ENCODE results near the gene NFIB. TPM values are rescaled to one million over a fixed set of nuclear protein-coding genes. Genes with fewer than 3 reads are reported as not detected.

Gene NFIB
- polyA plus RNA-seq, 1 of the 3 experiments (the other 2 are of a cell fraction): 9.2 TPM

- TF ChIP-seq RCOR1 (IDR thresholded peaks at IDR 0.05; ENCODE audit: low read length) (no peak), FOXJ3 (CRISPR knock-in tag; IDR thresholded peaks at IDR 0.05) (no peak), FOXM1 (IDR thresholded peaks at IDR 0.05; ENCODE audit: low read depth) (no peak), MXI1 (IDR thresholded peaks at IDR 0.05; ENCODE audit: low read depth, low read length) (no peak)
These were observed 226.4 kb downstream of the NFIB start (continued) for GRCh38 chr9:14087576-14087975.

GRCh38 chr9:14086495-14086894, 227.4 kb downstream of the NFIB start:
- peaks cover 19 to 28% of the 10 kb centered on the region in 2 experiments for H3K36me3 ChIP-seq (replicated peaks in 1 of 2; ENCODE audit: control insufficient read depth in 1 of 2, insufficient read depth in 2 of 2, low read length in 1 of 2)
- no peaks in the 10 kb centered on the region for H3K9me2 ChIP-seq
- H3K9me3 ChIP-seq: no peaks in the 10 kb centered on the region
- H3K27me3 ChIP-seq (ENCODE audit: insufficient read depth): no peaks in the 10 kb centered on the region
- no peaks in the 10 kb centered on the region; a peak in 3 of 4 replicates for H3K4me1 ChIP-seq (ENCODE audit: control insufficient read depth in 1 of 2, insufficient read depth in 2 of 2, low read depth in 1 of 2, low read length in 1 of 2)
- no peaks in the 10 kb centered on the region for H4K20me1 ChIP-seq (ENCODE audit: insufficient read depth)
- ChIA-PET CTCF (no interaction called here), POLR2A (no interaction called here)
- H3K27ac ChIP-seq (ENCODE audit: low read depth in 2 of 2, low read length in 1 of 2): no peak overlapping the region
- peaks cover 4% of the 10 kb centered on the region for H3F3A ChIP-seq (replicated peaks; ENCODE audit: insufficient read depth)
- 96% methylated on average over 5 of the region's 5 CpGs for WGBS (ENCODE audit: low lambda C conversion rate)
- H3K4me2 ChIP-seq: no peak overlapping the region
- H2AFZ ChIP-seq (ENCODE audit: low read depth): no peak overlapping the region
- H3K4me3 ChIP-seq (ENCODE audit: low read depth in 2 of 2, low read length in 1 of 2): no peak overlapping the region
- TF ChIP-seq FOXJ3 (CRISPR knock-in tag; IDR thresholded peaks at IDR 0.05) (no peak), EZH2phosphoT487 (IDR thresholded peaks at IDR 0.05; ENCODE audit: borderline replicate concordance, low read depth) (no peak), ELF1 (IDR thresholded peaks at IDR 0.05) (no peak), IRF3 (IDR thresholded peaks at IDR 0.05; ENCODE audit: low read depth, low read length) (no peak), USF2 (IDR thresholded peaks at IDR 0.05; ENCODE audit: borderline replicate concordance, low read depth, low read length) (no peak), PBX3 (IDR thresholded peaks at IDR 0.05) (no peak), MXI1 (IDR thresholded peaks at IDR 0.05; ENCODE audit: low read depth, low read length) (no peak)
- H3K79me2 ChIP-seq (ENCODE audit: insufficient read depth): no peaks in the 10 kb centered on the region
- DNase-seq: no peak
- H3K9ac ChIP-seq: no peak overlapping the region

- H3K4me1 ChIP-seq (ENCODE audit: control insufficient read depth in 1 of 2, insufficient read depth in 2 of 2, low read depth in 1 of 2, low read length in 1 of 2): peaks cover 0 to 4% of the 10 kb centered on the region in 2 experiments; a peak in 3 of 4 replicates
- H3K27ac ChIP-seq (ENCODE audit: low read depth in 2 of 2, low read length in 1 of 2): no peak overlapping the region; a peak in 1 of 4 replicates
- no peaks in the 10 kb centered on the region for H4K20me1 ChIP-seq (ENCODE audit: insufficient read depth)
- H3K9me2 ChIP-seq: no peaks in the 10 kb centered on the region
- ChIA-PET CTCF (no interaction called here), POLR2A (no interaction called here)
- H3K36me3 ChIP-seq (replicated peaks in 1 of 2; ENCODE audit: control insufficient read depth in 1 of 2, insufficient read depth in 2 of 2, low read length in 1 of 2): peaks cover 19 to 28% of the 10 kb centered on the region in 2 experiments
- H3K4me2 ChIP-seq: no peak overlapping the region
- no peaks in the 10 kb centered on the region for H3K27me3 ChIP-seq (ENCODE audit: insufficient read depth)
- TF ChIP-seq JUND (IDR thresholded peaks at IDR 0.05) (no peak), RCOR1 (IDR thresholded peaks at IDR 0.05; ENCODE audit: low read length) (no peak), TCF12 (IDR thresholded peaks at IDR 0.05) (no peak), MEF2A (IDR thresholded peaks at IDR 0.05; ENCODE audit: borderline replicate concordance, low read depth) (no peak), IRF3 (IDR thresholded peaks at IDR 0.05; ENCODE audit: low read depth, low read length) (no peak), REST (IDR thresholded peaks at IDR 0.05; ENCODE audit: low read depth, low read length) (no peak), EZH2phosphoT487 (IDR thresholded peaks at IDR 0.05; ENCODE audit: borderline replicate concordance, low read depth) (no peak), MXI1 (IDR thresholded peaks at IDR 0.05; ENCODE audit: low read depth, low read length) (no peak), TAF1 (IDR thresholded peaks at IDR 0.05; ENCODE audit: borderline replicate concordance, low read depth, low read length) (no peak)
- peaks cover 4% of the 10 kb centered on the region for H3F3A ChIP-seq (replicated peaks; ENCODE audit: insufficient read depth)
- 94% methylated on average over 1 of the region's 1 CpG for WGBS (ENCODE audit: low lambda C conversion rate)
- no peak overlapping the region for H3K4me3 ChIP-seq (ENCODE audit: low read depth in 2 of 2, low read length in 1 of 2)
- no peaks in the 10 kb centered on the region for H3K9me3 ChIP-seq
- no peak overlapping the region for H2AFZ ChIP-seq (ENCODE audit: low read depth)
- no peaks in the 10 kb centered on the region for H3K79me2 ChIP-seq (ENCODE audit: insufficient read depth)
- H3K9ac ChIP-seq: no peak overlapping the region
- no peak for DNase-seq
These were observed 228.1 kb downstream of the NFIB start for GRCh38 chr9:14085810-14086209.

Measured in SK-N-SH (cell line).